Esophagus muscularis mucosa (tissue), 3 donors: ENCODE results near the gene ACTN4.

ENCODE experiments used
- CTCF ChIP-seq, 3 experiments: fragments of 200-600 bp in 2 of 3; fragments of 450-650 bp in 1 of 3; sonication (generic) in 2 of 3; IDR thresholded peaks; one replicate each; pipeline ENCODE4 v1.5.1; 2017 to 2019; ENCODE audit warnings: antibody characterized with exemption in 3 of 3, mild to moderate bottlenecking in 2 of 3, moderate library complexity in 1 of 3
- POLR2A ChIP-seq: fragments of 450-650 bp; IDR thresholded peaks from one replicate; pipeline ENCODE4 v1.6.1; 2017; ENCODE audit warnings: antibody characterized with exemption, moderate library complexity, mild to moderate bottlenecking, low read depth

- TF ChIP-seq CTCF (IDR thresholded peaks at IDR 0.05), result no peak
- TF ChIP-seq POLR2A, result no peak
These were observed 54.8 kb downstream of the ACTN4 start for GRCh38 chr19:38702278-38702677.
